Left ventricle myocardium inferior (tissue), 1 donor: ENCODE results near the gene ZBED1. TPM values are rescaled to one million over a fixed set of nuclear protein-coding genes. Genes with fewer than 3 reads are reported as not detected.

ENCODE experiments used
- DNase-seq: peaks from one replicate; pipeline ENCODE4 v3.0.0-alpha.2; 2020
- H3K27ac ChIP-seq: fragments of 200-600 bp; replicated peaks from 2 replicates; pipeline ENCODE4 v1.8.0; 2021
- H3K27me3 ChIP-seq: fragments of 200-600 bp; 2 replicates; pipeline ENCODE4 v1.8.0; 2021; ENCODE audit warnings: low read depth
- H3K36me3 ChIP-seq: fragments of 200-600 bp; 2 replicates; pipeline ENCODE4 v1.8.0; 2021
- H3K4me1 ChIP-seq: fragments of 200-600 bp; 2 replicates; pipeline ENCODE4 v1.8.0; 2021
- H3K4me3 ChIP-seq: fragments of 200-600 bp; 2 replicates; pipeline ENCODE4 v1.8.0; 2021; ENCODE audit warnings: mild to moderate bottlenecking, moderate library complexity
- H3K9me3 ChIP-seq: fragments of 200-600 bp; replicated peaks from 2 replicates; pipeline ENCODE4 v1.8.0; 2021
- CTCF ChIP-seq: fragments of 200-600 bp; IDR thresholded peaks from 2 replicates; pipeline ENCODE4 v1.8.0; 2021; ENCODE audit warnings: antibody characterized with exemption, mild to moderate bottlenecking, borderline replicate concordance
- intact Hi-C: fragments of 100-400 bp; cut with micrococcal nuclease; formaldehyde crosslinking; loops from one replicate; pipeline ENCODE4 v1.11.0; 2022
- total RNA-seq: library from RNA; stranded (reverse); fragmentation: NEBNext Ultra II Directional; extraction: Animal tissue kit (Norgen Biotek cat#: 25700); gene quantifications from one replicate; pipeline ENCODE4 v1.2.1, GENCODE V29; 2021
- donor health status: DM: no; HTN: yes; CAD: no; lungs with severe emphysema.

The ZBED1 gene
- total RNA-seq, 1 donor from 2014 or later = 64.8 TPM

- no peak for TF ChIP-seq CTCF
- Histone ChIP-seq H3K27me3 (no peaks in the 10 kb centered on the region), H3K36me3 (no peaks in the 10 kb centered on the region), H3K4me1 (no peaks in the 10 kb centered on the region), H3K27ac (no peak overlapping the region), H3K9me3 (no peaks in the 10 kb centered on the region), H3K4me3 (no peak overlapping the region)
- intact Hi-C loops = no loop called here
- DNase-seq = no peak
These were observed 15.8 kb upstream of the ZBED1 start for GRCh38 chrX:2516623-2517022.

GRCh38 chrX:2514131-2514530 is 13.4 kb upstream of the ZBED1 start:
- Histone ChIP-seq H3K27ac (no peak overlapping the region), H3K4me3 (no peak overlapping the region), H3K36me3 (no peaks in the 10 kb centered on the region), H3K9me3 (no peaks in the 10 kb centered on the region), H3K4me1 (no peaks in the 10 kb centered on the region), H3K27me3 (no peaks in the 10 kb centered on the region)
- TF ChIP-seq CTCF = no peak
- intact Hi-C loops = no loop called here
- DNase-seq = no peak

- H3K4me3 ChIP-seq = no peak overlapping the region
- intact Hi-C loops = no loop called here
- H3K36me3 ChIP-seq = no peaks in the 10 kb centered on the region
- H3K27me3 ChIP-seq = no peaks in the 10 kb centered on the region
- H3K9me3 ChIP-seq = no peaks in the 10 kb centered on the region
- no peak for TF ChIP-seq CTCF
- no peaks in the 10 kb centered on the region for H3K4me1 ChIP-seq
- H3K27ac ChIP-seq = no peak overlapping the region
- no peak for DNase-seq
These were observed 12.4 kb upstream of the ZBED1 start for GRCh38 chrX:2513121-2513664.

GRCh38 chrX:2512501-2512900 is 11.7 kb upstream of the ZBED1 start:
- Histone ChIP-seq H3K36me3 (no peaks in the 10 kb centered on the region), H3K27ac (no peak overlapping the region), H3K9me3 (no peaks in the 10 kb centered on the region), H3K4me1 (no peaks in the 10 kb centered on the region), H3K4me3 (no peak overlapping the region), H3K27me3 (no peaks in the 10 kb centered on the region)
- no peak for TF ChIP-seq CTCF
- DNase-seq = no peak
- intact Hi-C loops = no loop called here

DNA sequence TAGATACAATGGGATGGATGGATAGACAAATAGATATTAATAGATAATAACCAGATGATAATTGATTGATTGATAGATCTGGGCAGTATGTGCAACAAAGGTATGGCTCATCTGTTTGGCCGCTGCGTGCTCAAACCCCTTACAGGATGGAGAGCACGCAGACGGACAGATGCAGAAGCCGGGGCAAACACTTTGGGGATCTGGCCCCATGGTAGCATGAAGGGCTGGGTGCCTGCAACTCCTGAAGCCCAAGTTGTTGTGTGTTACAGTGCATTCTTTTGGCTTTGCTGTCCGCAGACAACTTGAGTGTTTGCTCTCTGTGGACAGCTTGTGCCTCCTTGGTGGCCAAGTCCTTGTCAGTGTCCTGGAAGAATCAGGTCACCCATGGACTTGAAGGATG is 10.6 kb upstream of the ZBED1 start:
- no peaks in the 10 kb centered on the region for H3K4me1 ChIP-seq
- no peaks in the 10 kb centered on the region for H3K36me3 ChIP-seq
- DNase-seq = no peak
- H3K9me3 ChIP-seq = no peaks in the 10 kb centered on the region
- H3K27ac ChIP-seq = no peak overlapping the region
- H3K27me3 ChIP-seq = no peaks in the 10 kb centered on the region
- intact Hi-C loops = no loop called here
- H3K4me3 ChIP-seq = no peak overlapping the region
- TF ChIP-seq CTCF = no peak
